Stimulated activated CD8-positive, alpha-beta memory T cell treated with anti-CD3 and anti-CD28 coated beads, Interleukin-15, amount 100 ng/mL, for 24 hours (primary cell): ENCODE results near the gene CETN1.

Experiments
- DNase-seq: peaks from one replicate; pipeline ENCODE4 v3.0.0-alpha.2; 2020; ENCODE audit warnings: low read depth

CETN1 gene

DNA sequence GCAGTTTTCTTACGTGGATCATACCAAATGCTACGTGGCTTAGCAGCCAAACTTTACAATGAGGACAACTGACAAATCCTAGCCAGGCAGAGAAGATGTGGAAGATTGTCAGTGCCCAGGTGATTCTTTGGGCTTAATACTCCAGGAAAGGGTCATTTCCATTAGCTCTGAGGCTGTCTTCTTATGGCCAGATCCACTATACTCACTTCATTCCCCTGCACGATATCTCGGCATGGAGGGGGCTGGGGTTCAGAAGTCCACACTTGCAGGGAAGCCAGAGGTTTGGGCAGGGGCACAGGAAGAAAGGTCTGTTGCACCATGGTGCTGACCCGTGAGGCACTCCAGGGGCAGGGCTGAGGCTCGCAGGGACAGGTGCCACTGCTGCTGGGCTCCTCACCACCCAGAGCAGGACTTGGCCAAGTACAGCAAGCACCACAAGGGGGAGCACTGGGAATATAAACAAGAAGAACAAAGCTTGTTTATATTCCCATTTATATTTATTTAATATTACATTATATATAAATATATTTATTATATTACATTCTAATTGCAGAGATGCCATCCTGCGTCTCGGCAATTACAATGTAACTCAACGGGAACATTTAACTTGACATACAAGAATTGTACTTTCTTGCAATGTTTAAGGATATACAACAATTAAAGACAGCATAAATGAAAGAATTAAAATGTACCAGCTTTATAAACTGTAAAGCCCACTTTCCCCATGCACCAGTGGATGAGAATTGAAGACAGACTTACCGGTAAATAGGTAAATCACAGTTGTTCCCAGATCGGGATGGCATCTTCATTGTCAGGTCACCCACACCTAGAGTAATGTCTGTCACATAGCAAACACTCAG is 43.8 kb downstream of the CETN1 start:
- peak; percentile 18 for DNase-seq

DNA sequence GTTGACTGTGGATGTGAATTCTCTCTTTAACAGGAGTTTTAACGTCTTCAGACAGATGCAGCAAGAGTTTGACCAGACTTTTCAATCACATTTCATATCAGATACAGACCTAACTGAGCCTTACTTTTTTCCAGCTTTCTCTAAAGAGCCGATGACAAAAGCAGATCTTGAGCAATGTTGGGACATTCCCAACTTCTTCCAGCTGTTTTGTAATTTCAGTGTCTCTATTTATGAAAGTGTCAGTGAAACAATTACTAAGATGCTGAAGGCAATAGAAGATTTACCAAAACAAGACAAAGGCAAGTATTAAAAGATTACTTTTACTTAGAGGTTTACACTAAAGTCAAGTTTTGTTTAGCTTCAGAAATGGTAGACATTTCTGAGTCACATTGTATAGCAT is 47.1 kb downstream of the CETN1 start:
- DNase-seq = no peak

GRCh38 chr18:629269-630150 is 49.3 kb downstream of the CETN1 start:
- no peak for DNase-seq

DNA sequence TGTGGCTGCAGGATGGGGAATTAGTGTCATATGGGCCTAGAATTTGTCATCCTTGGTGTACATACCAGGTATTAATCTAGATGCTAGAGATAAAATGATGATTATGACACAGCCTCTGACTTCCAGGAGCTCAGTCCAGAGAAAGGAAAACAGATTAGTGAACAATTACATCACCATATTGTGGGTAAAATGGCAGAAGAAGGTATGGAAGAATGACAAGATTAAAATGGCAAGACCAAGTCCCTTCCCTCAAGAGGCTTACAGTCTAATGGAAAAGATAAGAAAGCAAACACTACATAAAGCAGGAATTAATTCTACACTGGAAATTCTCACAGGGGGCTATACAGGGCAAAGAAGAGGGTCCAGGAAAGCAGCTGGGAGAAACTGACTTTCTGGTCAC is 51.4 kb downstream of the CETN1 start:
- no peak for DNase-seq
